ENCODE measurements around the gene SORL1.

- TF ChIP-seq CTCF (conservative IDR thresholded peaks at IDR 0.05 in 1 of 2, IDR thresholded peaks at IDR 0.05 in 1 of 2; ENCODE audit: extremely low read depth in 1 of 2, insufficient read depth in 1 of 2, low read depth in 1 of 2, low read length in 2 of 2), result no peak
- no peak for TF ChIP-seq EZH2 (IDR thresholded peaks at IDR 0.05; ENCODE audit: borderline replicate concordance, low read length)
Observed at GRCh38 chr11:121626507-121626875, 174.4 kb downstream of the SORL1 start.
